OCI-LY3 (cell line): ENCODE data around the gene PJA2.

Source experiments
- EZH2phosphoT487 ChIP-seq: fragments of 200-600 bp; shearing (Covaris generic); IDR thresholded peaks from 2 replicates; pipeline ENCODE4 v1.6.1; 2018; ENCODE audit warnings: antibody characterized with exemption, mixed run types, low read depth
- TF ChIP-seq, protein P1 (sequence below): fragments of 200-600, 300-600 bp; sonication (generic); IDR thresholded peaks from 2 replicates; pipeline ENCODE4 v1.5.1; 2014; ENCODE audit warnings: antibody characterized with exemption, low read length, low read depth

- TF ChIP-seq, protein P1, sequence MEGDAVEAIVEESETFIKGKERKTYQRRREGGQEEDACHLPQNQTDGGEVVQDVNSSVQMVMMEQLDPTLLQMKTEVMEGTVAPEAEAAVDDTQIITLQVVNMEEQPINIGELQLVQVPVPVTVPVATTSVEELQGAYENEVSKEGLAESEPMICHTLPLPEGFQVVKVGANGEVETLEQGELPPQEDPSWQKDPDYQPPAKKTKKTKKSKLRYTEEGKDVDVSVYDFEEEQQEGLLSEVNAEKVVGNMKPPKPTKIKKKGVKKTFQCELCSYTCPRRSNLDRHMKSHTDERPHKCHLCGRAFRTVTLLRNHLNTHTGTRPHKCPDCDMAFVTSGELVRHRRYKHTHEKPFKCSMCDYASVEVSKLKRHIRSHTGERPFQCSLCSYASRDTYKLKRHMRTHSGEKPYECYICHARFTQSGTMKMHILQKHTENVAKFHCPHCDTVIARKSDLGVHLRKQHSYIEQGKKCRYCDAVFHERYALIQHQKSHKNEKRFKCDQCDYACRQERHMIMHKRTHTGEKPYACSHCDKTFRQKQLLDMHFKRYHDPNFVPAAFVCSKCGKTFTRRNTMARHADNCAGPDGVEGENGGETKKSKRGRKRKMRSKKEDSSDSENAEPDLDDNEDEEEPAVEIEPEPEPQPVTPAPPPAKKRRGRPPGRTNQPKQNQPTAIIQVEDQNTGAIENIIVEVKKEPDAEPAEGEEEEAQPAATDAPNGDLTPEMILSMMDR: no peak
- no peak for TF ChIP-seq EZH2phosphoT487
Measured at GRCh38 chr5:109410389-109411148, 795 bp upstream of the PJA2 start.
